ENCODE results near the gene GAS7.

Gene GAS7

DNA sequence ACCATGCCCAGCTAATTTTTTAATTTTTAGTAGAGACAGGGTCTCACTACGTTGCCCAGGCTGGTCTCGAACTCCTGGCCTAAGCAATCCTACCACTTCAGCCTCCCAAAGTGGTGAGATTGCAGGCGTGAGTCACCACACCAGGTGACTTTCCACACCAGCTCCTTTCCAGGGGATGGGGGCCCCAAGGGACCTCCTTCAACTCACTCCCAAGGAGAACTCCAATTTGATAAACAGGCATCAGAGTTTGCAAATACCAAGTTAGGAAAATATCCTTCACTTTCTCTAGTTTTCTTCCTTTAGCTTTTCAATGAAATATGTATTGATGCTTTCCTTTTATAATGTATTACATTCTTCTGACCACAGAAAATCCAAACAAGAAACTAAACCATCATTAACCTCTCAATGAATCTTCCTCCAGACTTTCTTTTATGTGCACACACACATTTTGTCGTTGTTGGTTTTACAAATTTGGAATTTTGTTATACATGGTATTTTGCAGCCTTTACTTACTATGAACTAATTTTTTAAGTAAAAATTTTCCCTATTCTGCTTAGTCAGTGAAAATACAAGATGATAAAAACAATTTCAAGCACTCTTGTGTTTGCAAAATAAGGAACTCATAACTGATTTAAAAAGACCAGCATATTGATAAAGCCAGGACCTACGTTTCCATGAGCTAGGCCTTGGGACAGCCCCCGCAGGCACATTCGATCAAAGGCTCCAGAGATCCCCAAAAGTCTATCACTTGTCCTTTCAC lies 32.0 kb downstream of the GAS7 start:
- no peak overlapping the region for H3K4me3 ChIP-seq (ENCODE audit: low read depth, low read length)

DNA sequence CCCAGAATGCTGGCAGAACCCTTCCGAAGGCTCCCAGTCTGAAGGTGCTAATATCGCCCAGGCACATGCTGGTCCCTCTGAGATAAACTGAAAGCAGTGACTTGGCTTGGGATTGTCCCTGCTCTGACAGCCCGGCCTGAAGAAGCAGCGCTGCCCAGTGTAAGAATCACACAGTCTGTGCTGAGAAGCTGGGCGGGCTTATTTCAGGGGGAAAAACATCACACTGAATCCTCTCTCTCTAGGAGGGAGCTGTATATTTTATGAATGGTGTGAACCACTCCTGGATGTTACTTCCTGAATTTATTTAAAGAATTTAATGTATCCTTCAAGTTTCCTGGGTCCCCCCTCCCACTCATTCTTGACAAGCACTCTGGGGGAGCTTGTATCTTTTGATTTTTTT lies 36.3 kb downstream of the GAS7 start:
- DNase-seq (ENCODE audit: low read depth) = no peak
- H3K4me3 ChIP-seq (ENCODE audit: low read depth, low read length) = no peak overlapping the region
- TF ChIP-seq, protein P1, sequence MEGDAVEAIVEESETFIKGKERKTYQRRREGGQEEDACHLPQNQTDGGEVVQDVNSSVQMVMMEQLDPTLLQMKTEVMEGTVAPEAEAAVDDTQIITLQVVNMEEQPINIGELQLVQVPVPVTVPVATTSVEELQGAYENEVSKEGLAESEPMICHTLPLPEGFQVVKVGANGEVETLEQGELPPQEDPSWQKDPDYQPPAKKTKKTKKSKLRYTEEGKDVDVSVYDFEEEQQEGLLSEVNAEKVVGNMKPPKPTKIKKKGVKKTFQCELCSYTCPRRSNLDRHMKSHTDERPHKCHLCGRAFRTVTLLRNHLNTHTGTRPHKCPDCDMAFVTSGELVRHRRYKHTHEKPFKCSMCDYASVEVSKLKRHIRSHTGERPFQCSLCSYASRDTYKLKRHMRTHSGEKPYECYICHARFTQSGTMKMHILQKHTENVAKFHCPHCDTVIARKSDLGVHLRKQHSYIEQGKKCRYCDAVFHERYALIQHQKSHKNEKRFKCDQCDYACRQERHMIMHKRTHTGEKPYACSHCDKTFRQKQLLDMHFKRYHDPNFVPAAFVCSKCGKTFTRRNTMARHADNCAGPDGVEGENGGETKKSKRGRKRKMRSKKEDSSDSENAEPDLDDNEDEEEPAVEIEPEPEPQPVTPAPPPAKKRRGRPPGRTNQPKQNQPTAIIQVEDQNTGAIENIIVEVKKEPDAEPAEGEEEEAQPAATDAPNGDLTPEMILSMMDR (IDR thresholded peaks at IDR 0.05; ENCODE audit: low read depth, low read length, missing control alignments) = no peak

More for the DNA sequence above, 32.0 kb downstream of the GAS7 start:
- TF ChIP-seq, protein P1 (IDR thresholded peaks at IDR 0.05; ENCODE audit: low read depth, low read length, missing control alignments) = no peak
- no peak for DNase-seq (ENCODE audit: low read depth)

GRCh38 chr17:10161386-10161785 lies 37.0 kb downstream of the GAS7 start:
- TF ChIP-seq, protein P1 (IDR thresholded peaks at IDR 0.05; ENCODE audit: low read depth, low read length, missing control alignments) = no peak
- DNase-seq (ENCODE audit: low read depth) = no peak
- no peak overlapping the region for H3K4me3 ChIP-seq (ENCODE audit: low read depth, low read length)

GRCh38 chr17:10156948-10157607 lies 41.3 kb downstream of the GAS7 start:
- no peak overlapping the region for H3K4me3 ChIP-seq (ENCODE audit: low read depth, low read length)
- DNase-seq (ENCODE audit: low read depth) = peak; percentile 53
- TF ChIP-seq, protein P1 (IDR thresholded peaks at IDR 0.05; ENCODE audit: low read depth, low read length, missing control alignments) = no peak

DNA sequence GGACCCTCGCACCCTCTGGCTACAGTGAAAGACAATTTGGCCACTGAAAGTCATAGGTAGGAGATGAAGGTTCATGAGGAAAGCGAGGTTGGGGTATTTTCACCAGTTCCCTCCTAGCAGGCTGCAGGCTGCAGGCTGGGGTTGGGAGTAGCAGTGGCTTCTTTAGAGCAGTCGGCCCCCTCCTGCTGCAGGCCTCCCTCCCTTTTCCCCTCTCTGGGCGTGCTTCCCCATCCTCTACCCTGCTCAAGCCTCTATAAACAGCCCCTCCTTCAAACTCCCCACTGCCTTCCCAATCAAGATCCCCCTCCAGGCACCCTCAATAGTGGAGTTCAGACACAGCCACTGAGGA lies 41.8 kb downstream of the GAS7 start:
- no peak for DNase-seq (ENCODE audit: low read depth)
- H3K4me3 ChIP-seq (ENCODE audit: low read depth, low read length) = no peak overlapping the region
- TF ChIP-seq, protein P1 (IDR thresholded peaks at IDR 0.05; ENCODE audit: low read depth, low read length, missing control alignments) = no peak

DNA sequence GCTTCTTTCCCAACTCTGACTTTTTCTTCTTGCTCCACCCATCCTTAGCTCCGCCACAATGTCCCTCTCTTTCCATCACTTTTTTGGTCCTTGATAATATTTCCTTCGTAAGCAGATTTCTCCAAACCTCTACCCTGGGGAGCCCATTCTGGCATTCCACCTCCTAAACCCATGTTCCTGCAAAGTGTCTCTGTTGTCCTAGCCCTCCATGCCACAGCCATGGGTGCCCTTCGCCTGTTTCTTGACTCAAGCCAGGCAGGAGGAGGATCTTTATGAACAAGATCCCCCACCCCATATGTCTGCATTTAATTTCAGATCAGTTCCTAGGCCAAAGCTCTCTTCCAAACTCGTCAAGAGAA lies 42.4 kb downstream of the GAS7 start:
- TF ChIP-seq, protein P1 (IDR thresholded peaks at IDR 0.05; ENCODE audit: low read depth, low read length, missing control alignments) = no peak
- DNase-seq (ENCODE audit: low read depth) = no peak
- no peak overlapping the region for H3K4me3 ChIP-seq (ENCODE audit: low read depth, low read length)

Measured in GM12864 (cell line).